ENCODE results near the gene CHMP2A. TPM values are rescaled to one million over a fixed set of nuclear protein-coding genes. Genes with fewer than 3 reads are reported as not detected.

CHMP2A gene
- total RNA-seq, 4 donors from 2014 or later: 24.7 to 194 (median 141) TPM

- Histone ChIP-seq H3K27ac (peak within 1 kb of the TSS; percentile 92 to 99 (median 96)), H3K27me3 (no peaks in the 10 kb centered on the region), H3K36me3 (peaks cover 0 to 6% (median 0%) of the 10 kb centered on the region in 4 donors), H3K9me3 (no peaks in the 10 kb centered on the region), H3K4me1 (peaks cover 21 to 27% (median 25%) of the 10 kb centered on the region in 4 donors), H3K4me3 (peak within 1 kb of the TSS; percentile 63 to 79 (median 72))
- in situ Hi-C loops (cut with MboI; ENCODE audit: low pct_ligation_motif_present in 1 of 4, low pct_unique_long_range_greater_than_20kb in 1 of 4, low sequenced_read_pairs in 3 of 4) (no loop called here), intact Hi-C loops (cut with DNase I; ENCODE audit: low total_unique reads) (no loop called here)
- DNase-seq: peak; percentile 93
- peak; percentile 75 for TF ChIP-seq POLR2A (IDR thresholded peaks at IDR 0.05)
- no peak for TF ChIP-seq EP300 (IDR thresholded peaks at IDR 0.05; ENCODE audit: low read depth)
- peak; percentile 60 to 96 (median 70) for TF ChIP-seq CTCF (IDR thresholded peaks at IDR 0.05)
- peak; percentile 63 to 82 (median 81) for TF ChIP-seq POLR2AphosphoS5 (IDR thresholded peaks at IDR 0.05)
- 1% methylated on average over 72 of the region's 87 CpGs; no CpG with 5 or more reads in 1 of the 2 donors for WGBS, 2 donors (ENCODE audit: low coverage in 1 of 2)
Measured at GRCh38 chr19:58519355-58520256, 35.3 kb downstream of the CHMP2A start, which contains the start of gene ZBTB45. Gene ZBTB45, minus strand, starts transcription at chr19:58519810. Its CDS starts 2,137 bp downstream, at chr19:58517673.

DNA sequence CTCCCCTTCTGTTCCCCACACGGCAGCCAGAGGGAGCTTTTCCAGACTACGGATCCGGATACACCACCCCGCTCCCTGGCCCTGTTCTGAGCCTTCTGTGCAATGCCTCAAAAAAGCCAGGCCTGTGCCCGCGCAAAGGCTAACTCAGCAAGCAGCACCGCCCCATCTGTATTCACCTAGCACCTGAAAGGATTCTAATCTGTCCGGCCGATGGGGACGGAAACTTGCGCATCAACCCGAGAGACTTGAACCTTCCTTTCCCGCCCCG lies 35.9 kb downstream of the CHMP2A start:
- Histone ChIP-seq H3K27me3 (no peaks in the 10 kb centered on the region), H3K9me3 (no peaks in the 10 kb centered on the region), H3K36me3 (peaks cover 0 to 6% (median 0%) of the 10 kb centered on the region in 4 donors), H3K4me3 (peak overlapping the region; percentile 63 to 79 (median 72)), H3K27ac (peak overlapping the region; percentile 92 to 99 (median 96)), H3K4me1 (peaks cover 26 to 33% (median 29%) of the 10 kb centered on the region in 4 donors)
- intact Hi-C loops (cut with DNase I; ENCODE audit: low total_unique reads) (no loop called here), in situ Hi-C loops (cut with MboI; ENCODE audit: low pct_ligation_motif_present in 1 of 4, low pct_unique_long_range_greater_than_20kb in 1 of 4, low sequenced_read_pairs in 3 of 4) (no loop called here)
- peak; percentile 70 for DNase-seq
- WGBS, 2 donors (ENCODE audit: low coverage in 1 of 2): 0% methylated on average over 1 to 14 of the region's 14 CpGs
- TF ChIP-seq EP300 (IDR thresholded peaks at IDR 0.05; ENCODE audit: low read depth): no peak
- no peak for TF ChIP-seq CTCF (IDR thresholded peaks at IDR 0.05)
- no peak for TF ChIP-seq POLR2AphosphoS5 (IDR thresholded peaks at IDR 0.05)
- TF ChIP-seq POLR2A (IDR thresholded peaks at IDR 0.05): no peak

DNA sequence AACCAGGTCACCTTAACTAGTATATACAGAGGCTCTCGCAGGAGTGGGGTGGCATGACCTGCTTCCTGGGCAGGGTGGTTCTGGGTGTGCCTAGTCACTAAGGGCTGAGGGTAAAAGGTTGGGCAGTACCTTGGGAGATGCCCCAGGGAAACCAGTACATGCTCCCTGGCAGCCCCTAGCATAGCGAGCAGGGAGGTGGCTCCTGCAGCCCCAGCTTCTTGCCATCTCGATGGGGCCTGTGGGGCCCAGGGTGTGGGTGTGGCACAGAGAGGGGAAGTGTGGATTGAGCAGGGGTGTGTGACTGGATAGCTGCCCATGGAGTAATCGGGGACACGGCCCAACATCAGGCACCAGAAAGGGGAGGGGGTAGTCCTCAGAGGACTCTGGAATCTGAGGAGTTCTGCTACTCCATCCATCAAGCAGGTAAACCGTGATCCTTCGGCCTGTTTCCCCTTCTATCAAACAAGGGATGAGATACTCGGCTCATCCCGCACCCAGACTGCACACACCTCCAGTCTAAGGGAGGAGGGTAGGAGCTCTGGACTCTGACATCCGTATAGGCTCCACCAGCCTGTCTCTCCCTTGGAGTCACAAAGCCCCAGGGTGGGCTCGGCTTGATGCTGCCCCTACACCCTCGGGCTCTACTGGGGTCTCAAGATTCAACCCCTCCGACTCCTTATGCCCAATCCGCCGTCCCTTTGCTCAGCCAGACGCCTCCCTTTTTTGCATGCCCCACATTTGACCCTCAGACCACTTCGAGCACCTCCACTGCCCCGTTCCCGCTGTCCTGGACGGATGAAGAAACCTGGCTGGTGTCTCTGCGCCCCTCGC lies 36.4 kb downstream of the CHMP2A start:
- in situ Hi-C loops (cut with MboI; ENCODE audit: low pct_ligation_motif_present in 1 of 4, low pct_unique_long_range_greater_than_20kb in 1 of 4, low sequenced_read_pairs in 3 of 4): no loop called here

More for the DNA sequence above, 36.4 kb downstream of the CHMP2A start:
- peak; percentile 44 for DNase-seq
- Histone ChIP-seq H3K4me3 (peak overlapping the region; percentile 63 to 79 (median 72)), H3K36me3 (peaks cover 0 to 6% (median 0%) of the 10 kb centered on the region in 4 donors), H3K9me3 (no peaks in the 10 kb centered on the region), H3K27ac (peak overlapping the region; percentile 92 to 99 (median 96)), H3K27me3 (no peaks in the 10 kb centered on the region), H3K4me1 (peaks cover 30 to 38% (median 34%) of the 10 kb centered on the region in 4 donors)
- TF ChIP-seq CTCF (IDR thresholded peaks at IDR 0.05) (peak; percentile 16 to 62 (median 48)), EP300 (IDR thresholded peaks at IDR 0.05; ENCODE audit: low read depth) (no peak)
- intact Hi-C loops (cut with DNase I; ENCODE audit: low total_unique reads): no loop called here
- 0 to 5% methylated on average over 9 to 22 of the region's 22 CpGs for WGBS, 2 donors (ENCODE audit: low coverage in 1 of 2)
